HG03045 (cell line): ENCODE measurements around the gene PAK6.

ENCODE experiments used
- ATAC-seq: cut with Tn5 transposase; IDR thresholded peaks from one replicate; pipeline ENCODE4 v1.9.1; 2021; ENCODE audit warnings: mild to moderate bottlenecking, moderate library complexity; ENCODE audit not compliant: unreplicated experiment

Gene PAK6

GRCh38 chr15:40241269-40242212 is 2.7 kb downstream of the PAK6 start:
- ATAC-seq = no peak

- ATAC-seq = no peak
These were observed 3.3 kb downstream of the PAK6 start for GRCh38 chr15:40242213-40242599.

GRCh38 chr15:40242601-40243000 is 3.7 kb downstream of the PAK6 start:
- no peak for ATAC-seq

GRCh38 chr15:40243126-40243810 is 4.4 kb downstream of the PAK6 start:
- no peak for ATAC-seq

GRCh38 chr15:40244961-40245523 is 6.2 kb downstream of the PAK6 start:
- no peak for ATAC-seq

- no peak for ATAC-seq
These were observed 7.0 kb downstream of the PAK6 start for GRCh38 chr15:40245666-40246450.

- ATAC-seq = no peak
These were observed 7.8 kb downstream of the PAK6 start for GRCh38 chr15:40246496-40247280.

GRCh38 chr15:40247406-40247971 is 8.6 kb downstream of the PAK6 start:
- ATAC-seq = no peak

- no peak for ATAC-seq
These were observed 9.3 kb downstream of the PAK6 start for GRCh38 chr15:40248006-40248783.

GRCh38 chr15:40249477-40250303 is 10.8 kb downstream of the PAK6 start:
- no peak for ATAC-seq

- ATAC-seq = no peak
These were observed 11.4 kb downstream of the PAK6 start for GRCh38 chr15:40250304-40250656.

GRCh38 chr15:40250771-40251483 is 12.1 kb downstream of the PAK6 start:
- ATAC-seq = no peak

- no peak for ATAC-seq
These were observed 12.8 kb downstream of the PAK6 start for GRCh38 chr15:40251486-40252140.

- no peak for ATAC-seq
These were observed 13.2 kb downstream of the PAK6 start for GRCh38 chr15:40252141-40252437.

- no peak for ATAC-seq
These were observed 13.7 kb downstream of the PAK6 start for GRCh38 chr15:40252438-40253166.

- ATAC-seq = no peak
These were observed 14.4 kb downstream of the PAK6 start for GRCh38 chr15:40253167-40253790.
